ENCODE measurements around the gene FLOT1. TPM values are rescaled to one million over a fixed set of nuclear protein-coding genes. Genes with fewer than 3 reads are reported as not detected.
A peak's percentile ranks its signal among the peaks of the same experiment; 100 is the strongest.

Gene FLOT1
- total and polyA plus RNA-seq, 2 of the 13 experiments (the other 11 are each of a cell fraction or from before 2014, with no cell fraction given) = 82.3 to 130 TPM

DNA sequence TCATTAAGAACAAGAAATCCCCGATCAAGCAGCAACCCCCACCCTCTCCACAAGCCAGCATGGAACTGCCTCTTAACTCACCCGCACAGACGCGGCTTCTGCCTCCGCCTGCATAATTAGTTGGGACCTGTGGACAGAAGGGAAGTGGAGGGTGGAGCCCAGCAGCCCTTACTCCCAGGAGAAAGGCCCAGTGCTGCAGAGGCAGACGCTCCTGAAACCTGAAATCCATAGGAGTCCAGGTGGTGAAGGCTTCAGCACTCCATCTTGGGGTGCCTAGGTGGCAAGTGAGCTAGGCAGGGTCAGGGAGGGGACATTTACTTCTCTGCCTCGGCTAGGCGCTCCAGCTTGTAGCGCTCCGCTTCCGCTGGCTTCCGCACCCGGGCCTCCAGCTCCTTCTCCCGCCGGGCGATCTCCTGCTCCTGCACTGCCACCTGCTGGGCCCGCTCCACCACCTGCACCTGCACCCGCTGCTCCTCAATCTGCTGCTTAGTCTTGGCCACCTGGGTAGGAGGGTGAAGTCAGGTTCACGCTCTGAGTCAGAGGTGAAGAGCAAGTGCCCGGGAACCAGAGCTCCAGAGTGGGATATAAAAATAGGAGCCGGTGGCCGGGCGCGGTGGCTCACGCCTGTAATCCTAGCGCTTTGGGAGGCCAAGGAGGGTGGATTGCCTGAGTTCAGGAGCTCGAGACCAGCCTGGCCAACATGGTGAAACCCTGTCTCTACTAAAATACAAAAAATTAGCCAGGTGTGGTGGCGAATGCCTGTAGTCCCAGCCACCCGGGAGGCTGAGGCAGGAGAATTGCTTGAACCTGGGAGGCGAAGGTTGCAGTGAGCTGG, 11.7 kb downstream of the FLOT1 start (continued):
- TF ChIP-seq NKX3-1 (CRISPR knock-in tag; IDR thresholded peaks at IDR 0.05) (no peak), ZNF589 (CRISPR knock-in tag; conservative IDR thresholded peaks at IDR 0.05) (no peak; the same call in 1 of the 2 replicates), ZNF552 (CRISPR knock-in tag; IDR thresholded peaks at IDR 0.05; ENCODE audit: borderline replicate concordance) (no peak), ZBTB14 (CRISPR knock-in tag; IDR thresholded peaks at IDR 0.05) (no peak), KDM1A (CRISPR knock-in tag; IDR thresholded peaks at IDR 0.05) (no peak), TIGD3 (CRISPR knock-in tag; IDR thresholded peaks at IDR 0.05; ENCODE audit: borderline replicate concordance) (0 out of 2 replicates have a peak, but pooled peaks have one; percentile 40), CEBPG (CRISPR knock-in tag; IDR thresholded peaks at IDR 0.05) (no peak), EEA1 (CRISPR knock-in tag; IDR thresholded peaks at IDR 0.05; ENCODE audit: borderline replicate concordance) (no peak), SNAPC5 (CRISPR knock-in tag; IDR thresholded peaks at IDR 0.05; ENCODE audit: borderline replicate concordance) (no peak), ZNF10 (CRISPR knock-in tag; IDR thresholded peaks at IDR 0.05; ENCODE audit: borderline replicate concordance, low read depth) (no peak), TGIF2 (CRISPR knock-in tag; IDR thresholded peaks at IDR 0.05) (no peak), FOSL1 (CRISPR knock-in tag; IDR thresholded peaks at IDR 0.05; ENCODE audit: borderline replicate concordance) (no peak)
- TF ChIP-seq, protein P1, sequence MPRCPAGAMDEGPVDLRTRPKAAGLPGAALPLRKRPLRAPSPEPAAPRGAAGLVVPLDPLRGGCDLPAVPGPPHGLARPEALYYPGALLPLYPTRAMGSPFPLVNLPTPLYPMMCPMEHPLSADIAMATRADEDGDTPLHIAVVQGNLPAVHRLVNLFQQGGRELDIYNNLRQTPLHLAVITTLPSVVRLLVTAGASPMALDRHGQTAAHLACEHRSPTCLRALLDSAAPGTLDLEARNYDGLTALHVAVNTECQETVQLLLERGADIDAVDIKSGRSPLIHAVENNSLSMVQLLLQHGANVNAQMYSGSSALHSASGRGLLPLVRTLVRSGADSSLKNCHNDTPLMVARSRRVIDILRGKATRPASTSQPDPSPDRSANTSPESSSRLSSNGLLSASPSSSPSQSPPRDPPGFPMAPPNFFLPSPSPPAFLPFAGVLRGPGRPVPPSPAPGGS (CRISPR knock-in tag; IDR thresholded peaks at IDR 0.05) = no peak
- TF ChIP-seq, protein P2, sequence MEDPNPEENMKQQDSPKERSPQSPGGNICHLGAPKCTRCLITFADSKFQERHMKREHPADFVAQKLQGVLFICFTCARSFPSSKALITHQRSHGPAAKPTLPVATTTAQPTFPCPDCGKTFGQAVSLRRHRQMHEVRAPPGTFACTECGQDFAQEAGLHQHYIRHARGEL (CRISPR knock-in tag; IDR thresholded peaks at IDR 0.05) = no peak
- TF ChIP-seq, protein P3, sequence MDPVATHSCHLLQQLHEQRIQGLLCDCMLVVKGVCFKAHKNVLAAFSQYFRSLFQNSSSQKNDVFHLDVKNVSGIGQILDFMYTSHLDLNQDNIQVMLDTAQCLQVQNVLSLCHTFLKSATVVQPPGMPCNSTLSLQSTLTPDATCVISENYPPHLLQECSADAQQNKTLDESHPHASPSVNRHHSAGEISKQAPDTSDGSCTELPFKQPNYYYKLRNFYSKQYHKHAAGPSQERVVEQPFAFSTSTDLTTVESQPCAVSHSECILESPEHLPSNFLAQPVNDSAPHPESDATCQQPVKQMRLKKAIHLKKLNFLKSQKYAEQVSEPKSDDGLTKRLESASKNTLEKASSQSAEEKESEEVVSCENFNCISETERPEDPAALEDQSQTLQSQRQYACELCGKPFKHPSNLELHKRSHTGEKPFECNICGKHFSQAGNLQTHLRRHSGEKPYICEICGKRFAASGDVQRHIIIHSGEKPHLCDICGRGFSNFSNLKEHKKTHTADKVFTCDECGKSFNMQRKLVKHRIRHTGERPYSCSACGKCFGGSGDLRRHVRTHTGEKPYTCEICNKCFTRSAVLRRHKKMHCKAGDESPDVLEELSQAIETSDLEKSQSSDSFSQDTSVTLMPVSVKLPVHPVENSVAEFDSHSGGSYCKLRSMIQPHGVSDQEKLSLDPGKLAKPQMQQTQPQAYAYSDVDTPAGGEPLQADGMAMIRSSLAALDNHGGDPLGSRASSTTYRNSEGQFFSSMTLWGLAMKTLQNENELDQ (CRISPR knock-in tag; IDR thresholded peaks at IDR 0.05; ENCODE audit: borderline replicate concordance) = no peak
- TF ChIP-seq, protein P4, sequence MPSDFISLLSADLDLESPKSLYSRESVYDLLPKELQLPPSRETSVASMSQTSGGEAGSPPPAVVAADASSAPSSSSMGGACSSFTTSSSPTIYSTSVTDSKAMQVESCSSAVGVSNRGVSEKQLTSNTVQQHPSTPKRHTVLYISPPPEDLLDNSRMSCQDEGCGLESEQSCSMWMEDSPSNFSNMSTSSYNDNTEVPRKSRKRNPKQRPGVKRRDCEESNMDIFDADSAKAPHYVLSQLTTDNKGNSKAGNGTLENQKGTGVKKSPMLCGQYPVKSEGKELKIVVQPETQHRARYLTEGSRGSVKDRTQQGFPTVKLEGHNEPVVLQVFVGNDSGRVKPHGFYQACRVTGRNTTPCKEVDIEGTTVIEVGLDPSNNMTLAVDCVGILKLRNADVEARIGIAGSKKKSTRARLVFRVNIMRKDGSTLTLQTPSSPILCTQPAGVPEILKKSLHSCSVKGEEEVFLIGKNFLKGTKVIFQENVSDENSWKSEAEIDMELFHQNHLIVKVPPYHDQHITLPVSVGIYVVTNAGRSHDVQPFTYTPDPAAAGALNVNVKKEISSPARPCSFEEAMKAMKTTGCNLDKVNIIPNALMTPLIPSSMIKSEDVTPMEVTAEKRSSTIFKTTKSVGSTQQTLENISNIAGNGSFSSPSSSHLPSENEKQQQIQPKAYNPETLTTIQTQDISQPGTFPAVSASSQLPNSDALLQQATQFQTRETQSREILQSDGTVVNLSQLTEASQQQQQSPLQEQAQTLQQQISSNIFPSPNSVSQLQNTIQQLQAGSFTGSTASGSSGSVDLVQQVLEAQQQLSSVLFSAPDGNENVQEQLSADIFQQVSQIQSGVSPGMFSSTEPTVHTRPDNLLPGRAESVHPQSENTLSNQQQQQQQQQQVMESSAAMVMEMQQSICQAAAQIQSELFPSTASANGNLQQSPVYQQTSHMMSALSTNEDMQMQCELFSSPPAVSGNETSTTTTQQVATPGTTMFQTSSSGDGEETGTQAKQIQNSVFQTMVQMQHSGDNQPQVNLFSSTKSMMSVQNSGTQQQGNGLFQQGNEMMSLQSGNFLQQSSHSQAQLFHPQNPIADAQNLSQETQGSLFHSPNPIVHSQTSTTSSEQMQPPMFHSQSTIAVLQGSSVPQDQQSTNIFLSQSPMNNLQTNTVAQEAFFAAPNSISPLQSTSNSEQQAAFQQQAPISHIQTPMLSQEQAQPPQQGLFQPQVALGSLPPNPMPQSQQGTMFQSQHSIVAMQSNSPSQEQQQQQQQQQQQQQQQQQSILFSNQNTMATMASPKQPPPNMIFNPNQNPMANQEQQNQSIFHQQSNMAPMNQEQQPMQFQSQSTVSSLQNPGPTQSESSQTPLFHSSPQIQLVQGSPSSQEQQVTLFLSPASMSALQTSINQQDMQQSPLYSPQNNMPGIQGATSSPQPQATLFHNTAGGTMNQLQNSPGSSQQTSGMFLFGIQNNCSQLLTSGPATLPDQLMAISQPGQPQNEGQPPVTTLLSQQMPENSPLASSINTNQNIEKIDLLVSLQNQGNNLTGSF (CRISPR knock-in tag; IDR thresholded peaks at IDR 0.05) = no peak
